PC-9 (cell line): ENCODE results near the gene SNX25. TPM values are rescaled to one million over a fixed set of nuclear protein-coding genes. Genes with fewer than 3 reads are reported as not detected.

ENCODE experiments used
- BruUV-seq: library from RNA; stranded (reverse); fragments of 400-500 nt; replicated peaks from 2 replicates; lab custom pipeline; 2021; lab: Mats Ljungman, UMichigan
- CTCF ChIA-PET: fragments of 300-600 bp; sonication (Branson Sonifier 250); formaldehyde crosslinking; loops from one replicate; lab custom pipeline; 2022; ENCODE audit warnings: antibody characterized with exemption; lab: Charles Lee
- POLR2A ChIA-PET: fragments of 300-600 bp; sonication (Branson Sonifier 250); formaldehyde crosslinking; loops from one replicate; lab custom pipeline; 2022; ENCODE audit warnings: antibody characterized with exemption; ENCODE audit not compliant: unreplicated experiment; lab: Charles Lee
- DNase-seq, 2 experiments: peaks; one replicate each; pipeline versions ENCODE4 v3.0.0 to v3.0.0-alpha.2; 2015 to 2022; ENCODE audit warnings: mixed read lengths in 1 of 2
- H2AFZ ChIP-seq: fragments of 200-600 bp; sonication (generic); 2 replicates; pipeline ENCODE4 v1.8.1; 2017; ENCODE audit warnings: antibody characterized with exemption
- H3F3A ChIP-seq: fragments of 200-600 bp; sonication (generic); 2 replicates; pipeline ENCODE4 v1.8.1; 2017; ENCODE audit warnings: antibody characterized with exemption, mild to moderate bottlenecking, low read depth; ENCODE audit not compliant: insufficient read depth
- H3K27ac ChIP-seq: fragments of 200-600 bp; sonication (generic); 2 replicates; pipeline ENCODE4 v1.6.1; 2016; ENCODE audit warnings: mixed run types
- H3K27me3 ChIP-seq: fragments of 200-600 bp; sonication (generic); 2 replicates; pipeline ENCODE4 v1.6.1; 2016; ENCODE audit warnings: low read depth, mixed run types; ENCODE audit not compliant: insufficient read depth
- H3K36me3 ChIP-seq: fragments of 200-600 bp; sonication (generic); 2 replicates; pipeline ENCODE4 v1.6.1; 2016; ENCODE audit warnings: low read depth, mixed run types
- H3K4me1 ChIP-seq: fragments of 200-600 bp; sonication (generic); replicated peaks from 2 replicates; pipeline ENCODE4 v1.6.1; 2016; ENCODE audit warnings: mixed run types; ENCODE audit not compliant: insufficient read depth
- H3K4me2 ChIP-seq: fragments of 200-600 bp; sonication (generic); 2 replicates; pipeline ENCODE4 v1.6.1; 2017; ENCODE audit warnings: mixed run types
- H3K4me3 ChIP-seq: fragments of 200-600 bp; sonication (generic); 2 replicates; pipeline ENCODE4 v1.6.1; 2016; ENCODE audit warnings: mixed run types
- H3K79me2 ChIP-seq: fragments of 200-600 bp; sonication (generic); 2 replicates; pipeline ENCODE4 v1.6.1; 2017; ENCODE audit warnings: low read depth, mixed run types
- H3K9me2 ChIP-seq: fragments of 200-600 bp; sonication (generic); 2 replicates; pipeline ENCODE4 v1.8.1; 2017; ENCODE audit warnings: mild to moderate bottlenecking; ENCODE audit not compliant: insufficient read depth
- H3K9me3 ChIP-seq: fragments of 200-600 bp; sonication (generic); 2 replicates; pipeline ENCODE4 v1.8.1; 2016; ENCODE audit warnings: low read depth; ENCODE audit not compliant: insufficient read depth
- H4K20me1 ChIP-seq: fragments of 200-600 bp; sonication (generic); 2 replicates; pipeline ENCODE4 v1.8.1; 2017; ENCODE audit not compliant: insufficient read depth
- CTCF ChIP-seq: fragments of 200-600 bp; sonication (generic); conservative IDR thresholded peaks from 2 replicates; pipeline ENCODE4 v1.6.1; 2017; ENCODE audit warnings: mixed run types, antibody characterized with exemption, mild to moderate bottlenecking, moderate library complexity
- EZH2 ChIP-seq: fragments of 200-600 bp; sonication (generic); IDR thresholded peaks from 2 replicates; pipeline ENCODE4 v1.8.0; 2017; ENCODE audit warnings: antibody characterized with exemption, low read depth
- intact Hi-C: fragments of 100-400 bp; cut with micrococcal nuclease; formaldehyde crosslinking; loops from one replicate; pipeline ENCODE4 v1.10.0; 2022; ENCODE audit not compliant: unreplicated experiment
- total RNA-seq: library from RNA; stranded (reverse); gene quantifications from 2 replicates; pipeline ENCODE4 v1.2.3, GENCODE V29; 2021

SNX25 gene
- total RNA-seq, 1 experiment from 2014 or later = 18.0 TPM

- no peaks in the 10 kb centered on the region for H3K79me2 ChIP-seq
- H2AFZ ChIP-seq = no peak overlapping the region
- no peaks in the 10 kb centered on the region for H3K27me3 ChIP-seq
- CTCF ChIA-PET = interaction anchor here (0.5 to 0.7 kb wide), 2 partner anchors 73 to 85 kb away, joined by 3 read pairs; no protein-coding TSS in a partner anchor
- no peak overlapping the region for H3K4me3 ChIP-seq
- H3K36me3 ChIP-seq = no peaks in the 10 kb centered on the region
- no peaks in the 10 kb centered on the region for H3K9me3 ChIP-seq
- intact Hi-C loops = no loop called here
- H4K20me1 ChIP-seq = no peaks in the 10 kb centered on the region
- POLR2A ChIA-PET = no interaction called here
- BruUV-seq = no TSS peak
- no peak overlapping the region for H3K27ac ChIP-seq
- no peak overlapping the region for H3K4me2 ChIP-seq
- no peaks in the 10 kb centered on the region for H3F3A ChIP-seq
- TF ChIP-seq CTCF (no peak), EZH2 (no peak)
- peak in 1 of 2 experiments; percentile 51 for DNase-seq
- H3K9me2 ChIP-seq = no peaks in the 10 kb centered on the region
- H3K4me1 ChIP-seq = peaks cover 16% of the 10 kb centered on the region
Measured at GRCh38 chr4:185282968-185283367, 73.6 kb downstream of the SNX25 start.

- no peak for DNase-seq
Measured at GRCh38 chr4:185283723-185284122, 74.3 kb downstream of the SNX25 start.

GRCh38 chr4:185285632-185286393 lies 76.4 kb downstream of the SNX25 start:
- no peaks in the 10 kb centered on the region for H3K36me3 ChIP-seq
- H3K4me2 ChIP-seq = no peak overlapping the region
- no peaks in the 10 kb centered on the region for H3F3A ChIP-seq
- no peaks in the 10 kb centered on the region for H3K27me3 ChIP-seq
- intact Hi-C loops = no loop called here
- peaks cover 16% of the 10 kb centered on the region for H3K4me1 ChIP-seq
- CTCF ChIA-PET = interaction anchor here (0.9 kb wide), 1 partner anchor 20 kb away, joined by 3 read pairs; no protein-coding TSS in a partner anchor
- TF ChIP-seq EZH2 = no peak
- no peak for TF ChIP-seq CTCF
- no TSS peak for BruUV-seq
- no peak overlapping the region for H2AFZ ChIP-seq
- H4K20me1 ChIP-seq = no peaks in the 10 kb centered on the region
- H3K9me3 ChIP-seq = no peaks in the 10 kb centered on the region
- POLR2A ChIA-PET = no interaction called here
- H3K27ac ChIP-seq = no peak overlapping the region
- H3K9me2 ChIP-seq = no peaks in the 10 kb centered on the region
- no peak for DNase-seq
- H3K79me2 ChIP-seq = no peaks in the 10 kb centered on the region
- no peak overlapping the region for H3K4me3 ChIP-seq

More at GRCh38 chr4:185283723-185284122, 74.3 kb downstream of the SNX25 start:
- Histone ChIP-seq H3F3A (no peaks in the 10 kb centered on the region), H3K4me2 (no peak overlapping the region), H4K20me1 (no peaks in the 10 kb centered on the region), H3K79me2 (no peaks in the 10 kb centered on the region), H2AFZ (no peak overlapping the region), H3K27ac (no peak overlapping the region), H3K4me3 (no peak overlapping the region), H3K9me3 (no peaks in the 10 kb centered on the region), H3K36me3 (no peaks in the 10 kb centered on the region), H3K4me1 (peaks cover 16% of the 10 kb centered on the region), H3K9me2 (no peaks in the 10 kb centered on the region), H3K27me3 (no peaks in the 10 kb centered on the region)
- BruUV-seq = no TSS peak
- TF ChIP-seq EZH2 (no peak), CTCF (no peak)
- POLR2A ChIA-PET = no interaction called here
- intact Hi-C loops = no loop called here
- CTCF ChIA-PET = no interaction called here
